ENCODE data around the gene SLC4A1AP.

The SLC4A1AP gene

GRCh38 chr2:27685577-27685976 is 21.9 kb downstream of the SLC4A1AP start:
- TF ChIP-seq CTCF (IDR thresholded peaks at IDR 0.05; ENCODE audit: low read depth, low read length, missing control alignments), result no peak
- H3K4me3 ChIP-seq (replicated peaks; ENCODE audit: low read depth, low read length), result no peak overlapping the region
- no peak for DNase-seq (ENCODE audit: extremely low read depth, low read depth)

- no peak overlapping the region for H3K4me3 ChIP-seq (replicated peaks; ENCODE audit: low read depth, low read length)
- TF ChIP-seq CTCF (IDR thresholded peaks at IDR 0.05; ENCODE audit: low read depth, low read length, missing control alignments), result no peak
- no peak for DNase-seq (ENCODE audit: extremely low read depth, low read depth)
These were observed 23.5 kb downstream of the SLC4A1AP start for GRCh38 chr2:27687232-27687631.

GRCh38 chr2:27689424-27689823 is 25.7 kb downstream of the SLC4A1AP start:
- TF ChIP-seq CTCF (IDR thresholded peaks at IDR 0.05; ENCODE audit: low read depth, low read length, missing control alignments), result no peak
- no peak overlapping the region for H3K4me3 ChIP-seq (replicated peaks; ENCODE audit: low read depth, low read length)
- no peak for DNase-seq (ENCODE audit: extremely low read depth, low read depth)

DNA sequence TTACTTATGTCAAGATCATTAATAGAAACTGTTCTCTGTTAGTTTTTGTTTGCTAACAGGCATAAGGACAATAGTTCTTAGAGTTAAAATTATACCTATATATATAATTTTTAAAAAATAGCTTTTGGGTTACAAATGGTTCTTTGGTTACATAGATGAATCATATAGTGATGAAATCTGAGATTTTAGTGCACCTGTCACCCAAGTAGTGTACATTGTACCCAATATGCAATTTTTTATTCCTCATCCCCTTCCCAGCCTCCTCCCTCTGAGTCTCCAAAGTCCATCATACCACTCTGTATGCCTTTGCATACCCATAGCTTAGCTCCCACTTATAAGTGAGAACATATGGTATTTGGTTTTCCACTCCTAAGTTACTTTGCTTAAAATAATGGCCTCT is 26.4 kb downstream of the SLC4A1AP start:
- DNase-seq (ENCODE audit: extremely low read depth, low read depth), result no peak
- TF ChIP-seq CTCF (IDR thresholded peaks at IDR 0.05; ENCODE audit: low read depth, low read length, missing control alignments), result no peak
- no peak overlapping the region for H3K4me3 ChIP-seq (replicated peaks; ENCODE audit: low read depth, low read length)

GRCh38 chr2:27697660-27698059 is 34.0 kb downstream of the SLC4A1AP start:
- no peak for TF ChIP-seq CTCF (IDR thresholded peaks at IDR 0.05; ENCODE audit: low read depth, low read length, missing control alignments)
- H3K4me3 ChIP-seq (replicated peaks; ENCODE audit: low read depth, low read length), result no peak overlapping the region
- no peak for DNase-seq (ENCODE audit: extremely low read depth, low read depth)

- no peak for DNase-seq (ENCODE audit: extremely low read depth, low read depth)
- no peak overlapping the region for H3K4me3 ChIP-seq (replicated peaks; ENCODE audit: low read depth, low read length)
- TF ChIP-seq CTCF (IDR thresholded peaks at IDR 0.05; ENCODE audit: low read depth, low read length, missing control alignments), result no peak
These were observed 38.0 kb downstream of the SLC4A1AP start for GRCh38 chr2:27701676-27702075.

DNA sequence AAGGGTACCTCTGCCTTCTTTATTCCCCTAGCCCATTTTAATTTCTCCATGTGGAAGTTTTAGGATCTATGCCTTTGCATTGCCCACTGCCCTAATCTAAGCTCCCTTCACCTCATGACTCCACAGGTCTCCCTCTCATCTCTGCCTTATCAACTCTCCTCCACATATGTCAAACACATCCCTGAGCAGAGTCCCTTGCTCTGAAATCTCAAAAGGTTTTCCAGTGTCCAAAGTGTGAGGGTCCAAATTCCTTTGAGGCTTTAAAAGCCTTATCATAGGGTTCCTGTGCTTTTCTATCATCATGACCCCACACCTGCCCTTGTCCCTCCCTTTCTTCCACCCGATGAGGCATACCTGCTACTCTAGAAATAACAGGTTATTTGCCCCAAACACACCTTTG is 38.6 kb downstream of the SLC4A1AP start:
- no peak for DNase-seq (ENCODE audit: extremely low read depth, low read depth)
- no peak for TF ChIP-seq CTCF (IDR thresholded peaks at IDR 0.05; ENCODE audit: low read depth, low read length, missing control alignments)
- no peak overlapping the region for H3K4me3 ChIP-seq (replicated peaks; ENCODE audit: low read depth, low read length)

Measured in HFF-Myc (cell line).